Ascending aorta (tissue), 2 donors: ENCODE results near the gene AADAT. TPM values are rescaled to one million over a fixed set of nuclear protein-coding genes. Genes with fewer than 3 reads are reported as not detected.

ENCODE experiments used
- DNase-seq, 2 donors: peaks; one replicate each; pipeline ENCODE4 v3.0.0-alpha.2; 2019; ENCODE audit warnings: low spot score in 2 of 2
- H3K27ac ChIP-seq, 2 donors: fragments of 200-600 bp; sonication (generic); one replicate each; pipeline ENCODE4 v1.5.1; 2016 to 2017; ENCODE audit warnings: mild to moderate bottlenecking in 1 of 2
- H3K27me3 ChIP-seq: fragments of 200-600 bp; sonication (generic); one replicate; pipeline ENCODE4 v1.5.1; 2017
- H3K36me3 ChIP-seq, 2 donors: fragments of 200-600 bp; sonication (generic); one replicate each; pipeline ENCODE4 v1.5.1; 2016
- H3K4me1 ChIP-seq, 2 donors: fragments of 200-600 bp; sonication (generic); one replicate each; pipeline ENCODE4 v1.5.1; 2016 to 2017; ENCODE audit warnings: mild to moderate bottlenecking in 1 of 2
- H3K4me3 ChIP-seq, 2 donors: fragments of 200-600 bp; sonication (generic); one replicate each; pipeline ENCODE4 v1.5.1; 2016 to 2017; ENCODE audit warnings: mild to moderate bottlenecking in 1 of 2
- H3K9me3 ChIP-seq, 2 donors: fragments of 200-600 bp; sonication (generic); one replicate each; pipeline ENCODE4 v1.5.1; 2016
- CTCF ChIP-seq, 3 experiments: fragments of 200-600 bp in 2 of 3; fragments of 450-650 bp in 1 of 3; sonication (generic) in 2 of 3; IDR thresholded peaks; one replicate each; pipeline ENCODE4 v1.5.1; 2016 to 2019; ENCODE audit warnings: antibody characterized with exemption in 3 of 3, mild to moderate bottlenecking in 1 of 3, moderate library complexity in 1 of 3
- intact Hi-C: fragments of 100-400 bp; cut with DNase I; formaldehyde crosslinking; loops from one replicate; pipeline ENCODE4 v1.15.1; 2023
- total RNA-seq: library from RNA; depleted of rRNA; stranded (reverse); fragments of >200 nt; gene quantifications from one replicate; pipeline ENCODE4 v1.1.0, GENCODE V29; 2016

AADAT gene
- total RNA-seq, result 19.7 TPM

- peak in 1 of 2 donors; percentile 83 for DNase-seq
Measured at GRCh38 chr4:170089668-170090351, at the start of gene AADAT. Gene AADAT, minus strand, starts transcription at chr4:170089956. Its CDS starts 266 bp downstream, at chr4:170089690.

DNA sequence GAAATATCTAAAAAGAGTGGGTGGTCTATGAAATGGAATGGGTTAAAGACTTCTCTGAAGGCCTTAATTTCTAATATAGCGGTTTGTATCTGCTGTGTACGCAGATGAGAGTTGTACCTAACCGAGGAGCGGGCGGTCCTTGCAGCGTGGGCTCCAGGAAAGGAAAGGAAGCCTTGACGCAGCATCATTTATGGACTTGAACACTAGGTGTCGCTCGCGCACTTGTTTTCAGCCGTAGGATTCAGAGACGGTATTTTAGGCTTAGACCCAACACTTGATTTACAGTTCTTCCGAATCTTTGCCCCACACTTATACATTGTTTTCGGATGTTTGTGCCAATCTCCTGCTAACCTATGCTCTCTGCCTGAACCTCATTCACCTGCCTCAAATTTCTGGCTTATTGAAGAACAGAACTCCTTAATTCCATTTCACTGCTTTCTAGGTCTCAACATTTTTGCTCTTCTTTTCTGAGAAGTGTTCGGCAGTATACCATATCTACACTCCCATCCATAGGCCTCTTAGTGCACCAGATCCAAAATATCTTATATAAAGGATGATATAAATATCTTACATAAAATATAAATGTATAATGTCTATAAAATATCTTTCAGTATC lies 48.9 kb upstream of the AADAT start:
- Histone ChIP-seq H3K27ac (no peak overlapping the region), H3K9me3 (no peaks in the 10 kb centered on the region), H3K27me3 (no peaks in the 10 kb centered on the region), H3K4me3 (peak overlapping the region in 1 of 2 donors; percentile 19), H3K4me1 (no peaks in the 10 kb centered on the region), H3K36me3 (no peaks in the 10 kb centered on the region)
- peak in 1 of 2 donors; percentile 81 for DNase-seq
- TF ChIP-seq CTCF (IDR thresholded peaks at IDR 0.05), result peak; percentile 31 to 81 (median 63)
- intact Hi-C loops, result loop anchor here (10.0 kb wide), 1 partner anchor 116 kb away; no protein-coding TSS in a partner anchor

More at GRCh38 chr4:170089668-170090351, at the start of gene AADAT:
- Histone ChIP-seq H3K9me3 (no peaks in the 10 kb centered on the region), H3K27me3 (no peaks in the 10 kb centered on the region), H3K4me1 (peaks cover 0 to 4% of the 10 kb centered on the region in 2 donors), H3K36me3 (peaks cover 0 to 11% of the 10 kb centered on the region in 2 donors), H3K27ac (peak within 1 kb of the TSS; percentile 51 to 79), H3K4me3 (peak within 1 kb of the TSS; percentile 69 to 71)
- TF ChIP-seq CTCF (IDR thresholded peaks at IDR 0.05), result peak; percentile 57 to 76 (median 72)
- intact Hi-C loops, result loop anchor here (2.0 kb wide), 1 partner anchor 279 kb away; no protein-coding TSS in a partner anchor

GRCh38 chr4:170137927-170138326 lies 48.2 kb upstream of the AADAT start:
- H3K27me3 ChIP-seq, result no peaks in the 10 kb centered on the region
- H3K4me1 ChIP-seq, result no peaks in the 10 kb centered on the region
- peaks cover 0 to 7% of the 10 kb centered on the region in 2 donors for H3K9me3 ChIP-seq
- no peak for DNase-seq
- no peak overlapping the region for H3K4me3 ChIP-seq
- intact Hi-C loops, result loop anchor here (10.0 kb wide), 1 partner anchor 117 kb away; no protein-coding TSS in a partner anchor
- no peak for TF ChIP-seq CTCF (IDR thresholded peaks at IDR 0.05)
- no peaks in the 10 kb centered on the region for H3K36me3 ChIP-seq
- H3K27ac ChIP-seq, result no peak overlapping the region

- Histone ChIP-seq H3K27ac (no peak overlapping the region), H3K27me3 (no peaks in the 10 kb centered on the region), H3K4me3 (no peak overlapping the region), H3K4me1 (no peaks in the 10 kb centered on the region), H3K9me3 (peaks cover 0 to 7% of the 10 kb centered on the region in 2 donors), H3K36me3 (no peaks in the 10 kb centered on the region)
- no peak for DNase-seq
- intact Hi-C loops, result loop anchor here (10.0 kb wide), 1 partner anchor 117 kb away; no protein-coding TSS in a partner anchor
- TF ChIP-seq CTCF (IDR thresholded peaks at IDR 0.05), result no peak
Measured at GRCh38 chr4:170137466-170137865, 47.7 kb upstream of the AADAT start.

GRCh38 chr4:170134821-170135220 lies 45.1 kb upstream of the AADAT start:
- intact Hi-C loops, result loop anchor here (10.0 kb wide), 1 partner anchor 120 kb away; no protein-coding TSS in a partner anchor
- Histone ChIP-seq H3K36me3 (no peaks in the 10 kb centered on the region), H3K4me3 (no peak overlapping the region), H3K9me3 (peaks cover 0 to 7% of the 10 kb centered on the region in 2 donors), H3K4me1 (no peaks in the 10 kb centered on the region), H3K27me3 (no peaks in the 10 kb centered on the region), H3K27ac (no peak overlapping the region)
- TF ChIP-seq CTCF (IDR thresholded peaks at IDR 0.05), result no peak
- DNase-seq, result no peak
